ENCODE data around the gene TRMT61A. TPM values are rescaled to one million over a fixed set of nuclear protein-coding genes. Genes with fewer than 3 reads are reported as not detected.

TRMT61A gene
- polyA plus RNA-seq, 1 experiment: 11.7 TPM

- CTCF ChIA-PET: interaction anchor here (0.6 to 3.5 kb wide), 9 partner anchors 9 to 212 kb away, joined by 3 to 18 read pairs (median 4); no protein-coding TSS in a partner anchor
- POLR2A ChIA-PET: no interaction called here
- DNase-seq (ENCODE audit: low read depth): no peak
Measured at GRCh38 chr14:103556946-103557758, 28.2 kb downstream of the TRMT61A start.

GRCh38 chr14:103558071-103558882 lies 29.3 kb downstream of the TRMT61A start:
- H3K4me3 ChIP-seq (ENCODE audit: low read depth, low read length): no peak overlapping the region
- H3K36me3 ChIP-seq (ENCODE audit: control insufficient read depth, insufficient read depth, low read length): peaks cover 7% of the 10 kb centered on the region
- POLR2A ChIA-PET: no interaction called here
- DNase-seq (ENCODE audit: low read depth): no peak
- CTCF ChIA-PET: interaction anchor here (0.7 to 3.5 kb wide), 8 partner anchors 11 to 165 kb away, joined by 3 to 18 read pairs (median 4); no protein-coding TSS in a partner anchor
- no peaks in the 10 kb centered on the region for H3K27me3 ChIP-seq (ENCODE audit: control insufficient read depth, insufficient read depth, low read length)
- TF ChIP-seq CTCF (IDR thresholded peaks at IDR 0.05; ENCODE audit: insufficient read depth, low read depth, low read length): no peak

More at GRCh38 chr14:103556946-103557758, 28.2 kb downstream of the TRMT61A start:
- H3K4me3 ChIP-seq (ENCODE audit: low read depth, low read length): no peak overlapping the region
- no peak for TF ChIP-seq CTCF (IDR thresholded peaks at IDR 0.05; ENCODE audit: insufficient read depth, low read depth, low read length)
- peaks cover 7% of the 10 kb centered on the region for H3K36me3 ChIP-seq (ENCODE audit: control insufficient read depth, insufficient read depth, low read length)
- no peaks in the 10 kb centered on the region for H3K27me3 ChIP-seq (ENCODE audit: control insufficient read depth, insufficient read depth, low read length)

- POLR2A ChIA-PET: no interaction called here
- no peak overlapping the region for H3K4me3 ChIP-seq (ENCODE audit: low read depth, low read length)
- CTCF ChIA-PET: interaction anchor here (1.2 to 3.5 kb wide), 3 partner anchors 13 to 41 kb away, joined by 3 to 18 read pairs (median 4); no protein-coding TSS in a partner anchor
- TF ChIP-seq CTCF (IDR thresholded peaks at IDR 0.05; ENCODE audit: insufficient read depth, low read depth, low read length): no peak
- H3K36me3 ChIP-seq (ENCODE audit: control insufficient read depth, insufficient read depth, low read length): peaks cover 7% of the 10 kb centered on the region
- no peak for DNase-seq (ENCODE audit: low read depth)
- H3K27me3 ChIP-seq (ENCODE audit: control insufficient read depth, insufficient read depth, low read length): no peaks in the 10 kb centered on the region
Measured at GRCh38 chr14:103559766-103560165, 30.8 kb downstream of the TRMT61A start.

GRCh38 chr14:103560691-103561090 lies 31.7 kb downstream of the TRMT61A start:
- ChIA-PET POLR2A (no interaction called here), CTCF (no interaction called here)
- no peak for TF ChIP-seq CTCF (IDR thresholded peaks at IDR 0.05; ENCODE audit: insufficient read depth, low read depth, low read length)
- Histone ChIP-seq H3K4me3 (ENCODE audit: low read depth, low read length) (no peak overlapping the region), H3K27me3 (ENCODE audit: control insufficient read depth, insufficient read depth, low read length) (no peaks in the 10 kb centered on the region), H3K36me3 (ENCODE audit: control insufficient read depth, insufficient read depth, low read length) (peaks cover 7% of the 10 kb centered on the region)
- DNase-seq (ENCODE audit: low read depth): no peak

All from BJ (cell line).